PFSK-1 (cell line): ENCODE results near the gene TMEM63C.

Source experiments
- FOXP2 ChIP-seq: optimal IDR thresholded peaks from 2 replicates; pipeline ENCODE3; 2011; ENCODE audit warnings: borderline replicate concordance, control low read depth, inconsistent platforms; ENCODE audit not compliant: insufficient read depth; ENCODE audit errors: extremely low read length, extremely low read depth
- POLR2AphosphoS5 ChIP-seq: IDR thresholded peaks from 2 replicates; pipeline ENCODE4 v1.6.1; 2012; ENCODE audit warnings: low read depth, mild to moderate bottlenecking, control low read depth, low read length, moderate library complexity
- REST ChIP-seq, 2 experiments: IDR thresholded peaks; 2 replicates each; pipeline versions ENCODE4 v1.6.1 to v1.8.0; 2011 to 2012; ENCODE audit warnings: low read depth in 2 of 2, low read length in 2 of 2, control low read depth in 1 of 2, inconsistent platforms in 1 of 2, mild to moderate bottlenecking in 1 of 2, moderate library complexity in 1 of 2; ENCODE audit not compliant: insufficient read depth in 1 of 2
- TAF1 ChIP-seq: IDR thresholded peaks from 2 replicates; pipeline ENCODE4 v1.6.1; 2012; ENCODE audit warnings: low read length, control low read depth, borderline replicate concordance; ENCODE audit not compliant: insufficient read depth

- TF ChIP-seq REST (IDR thresholded peaks at IDR 0.05; ENCODE audit: insufficient read depth in 1 of 2, low read depth in 2 of 2, low read length in 2 of 2) (no peak), POLR2AphosphoS5 (no peak), TAF1 (no peak), FOXP2 (no peak)
Observed at GRCh38 chr14:77265187-77265515, 83.6 kb downstream of the TMEM63C start.
